A673 (cell line): ENCODE measurements around the gene HK2. TPM values are rescaled to one million over a fixed set of nuclear protein-coding genes. Genes with fewer than 3 reads are reported as not detected.
"Not testable (repeated sequence)": the region's sequence is repeated elsewhere in the genome, so short reads cannot be mapped to it uniquely, and the experiment has no call there.

ENCODE experiments used
- Bru-seq: library from RNA; stranded (reverse); fragments of 400-500 nt; gene quantifications from one replicate; lab custom pipeline; 2021; lab: Mats Ljungman, UMichigan
- BruChase-seq, 2 experiments: library from RNA; stranded (reverse); fragments of 400-500 nt; gene quantifications; one replicate each; lab custom pipeline; 2021; lab: Mats Ljungman, UMichigan
- BruUV-seq: library from RNA; stranded (reverse); fragments of 400-500 nt; replicated peaks from 2 replicates; lab custom pipeline; 2021; lab: Mats Ljungman, UMichigan
- CTCF ChIA-PET: fragments of 300-600 bp; sonication (Branson Sonifier 250); formaldehyde crosslinking; loops from one replicate; lab custom pipeline; 2022; ENCODE audit warnings: antibody characterized with exemption; lab: Charles Lee
- POLR2A ChIA-PET: fragments of 300-600 bp; sonication (Branson Sonifier 250); formaldehyde crosslinking; loops from one replicate; lab custom pipeline; 2022; ENCODE audit warnings: antibody characterized with exemption; ENCODE audit not compliant: low non-redundant PET; lab: Charles Lee
- DNase-seq: peaks from one replicate; pipeline ENCODE4 v3.0.0-alpha.2; 2015; ENCODE audit warnings: low spot score
- H3K27ac ChIP-seq: fragments of 200-600 bp; sonication (generic); 2 replicates; pipeline ENCODE4 v1.5.1; 2016; ENCODE audit warnings: mixed run types, low read depth, mild to moderate bottlenecking, mixed read lengths, antibody characterized with exemption, low read length; ENCODE audit not compliant: poor library complexity, severe bottlenecking
- H3K27me3 ChIP-seq: fragments of 200-600 bp; sonication (generic); replicated peaks from 2 replicates; pipeline ENCODE4 v1.6.1; 2017; ENCODE audit warnings: mixed run types, low read depth, mild to moderate bottlenecking, mixed read lengths, antibody characterized with exemption, low read length; ENCODE audit not compliant: insufficient read depth, poor library complexity
- H3K36me3 ChIP-seq: fragments of 200-600 bp; sonication (generic); 2 replicates; pipeline ENCODE4 v1.6.1; 2016; ENCODE audit warnings: mixed run types, mild to moderate bottlenecking, mixed read lengths, antibody characterized with exemption, low read length; ENCODE audit not compliant: insufficient read depth, poor library complexity, severe bottlenecking
- H3K4me1 ChIP-seq: fragments of 200-600 bp; sonication (generic); 2 replicates; pipeline ENCODE4 v1.6.1; 2017; ENCODE audit warnings: mixed run types, mild to moderate bottlenecking, mixed read lengths, antibody characterized with exemption, low read length; ENCODE audit not compliant: insufficient read depth, poor library complexity, severe bottlenecking
- H3K4me3 ChIP-seq: fragments of 200-600 bp; sonication (generic); 2 replicates; pipeline ENCODE4 v1.5.1; 2016; ENCODE audit warnings: low read depth, mixed run types, mild to moderate bottlenecking, mixed read lengths, low read length; ENCODE audit not compliant: poor library complexity, severe bottlenecking
- H3K9me3 ChIP-seq: fragments of 200-600 bp; sonication (generic); 2 replicates; pipeline ENCODE4 v1.6.1; 2016; ENCODE audit warnings: mixed run types, low read depth, mild to moderate bottlenecking, mixed read lengths, antibody characterized with exemption, low read length; ENCODE audit not compliant: poor library complexity, severe bottlenecking
- EZH2 ChIP-seq: fragments of 200-600 bp; sonication (generic); IDR thresholded peaks from 2 replicates; pipeline ENCODE4 v1.6.1; 2017; ENCODE audit warnings: borderline replicate concordance, low read depth, mild to moderate bottlenecking, mixed read lengths, antibody characterized with exemption, low read length; ENCODE audit not compliant: poor library complexity, severe bottlenecking
- intact Hi-C: fragments of 100-400 bp; cut with micrococcal nuclease; formaldehyde crosslinking; loops from one replicate; pipeline ENCODE4 v1.10.0; 2022; ENCODE audit not compliant: unreplicated experiment
- long read RNA-seq: library from polyadenylated mRNA; stranded (forward); transcript quantifications from one replicate; pipeline ENCODE4 v2.0.0, GENCODE V29; 2022
- total RNA-seq: library from RNA; stranded (reverse); gene quantifications from 2 replicates; pipeline ENCODE4 v1.2.3, GENCODE V29; 2021
- TF ChIP-seq, protein P1 (sequence below): fragments of 300-800, 200-600 bp; sonication (generic); conservative IDR thresholded peaks from 2 replicates; pipeline ENCODE4 v1.5.1; 2017; ENCODE audit warnings: low read depth, mild to moderate bottlenecking, antibody characterized with exemption, low read length, moderate library complexity, mixed read lengths

The HK2 gene
- 40.1 and 42.6 TPM in 2 replicates for total RNA-seq
- percentile 81 among the genes with signal in this experiment for Bru-seq, nascent RNA
- BruChase-seq, experiment 1, labeled RNA remaining after a 2-hour chase, result percentile 79 among the genes with signal in this experiment
- BruChase-seq, experiment 2, labeled RNA remaining after a 6-hour chase, result percentile 87 among the genes with signal in this experiment
- long read RNA-seq, full-length matches to known transcripts, result 15 of 44 reads
- long read RNA-seq, partial matches to known transcripts, result 28 of 44 reads
- long read RNA-seq, other reads (novel, unspliced or antisense), result 1 of 44 reads

DNA sequence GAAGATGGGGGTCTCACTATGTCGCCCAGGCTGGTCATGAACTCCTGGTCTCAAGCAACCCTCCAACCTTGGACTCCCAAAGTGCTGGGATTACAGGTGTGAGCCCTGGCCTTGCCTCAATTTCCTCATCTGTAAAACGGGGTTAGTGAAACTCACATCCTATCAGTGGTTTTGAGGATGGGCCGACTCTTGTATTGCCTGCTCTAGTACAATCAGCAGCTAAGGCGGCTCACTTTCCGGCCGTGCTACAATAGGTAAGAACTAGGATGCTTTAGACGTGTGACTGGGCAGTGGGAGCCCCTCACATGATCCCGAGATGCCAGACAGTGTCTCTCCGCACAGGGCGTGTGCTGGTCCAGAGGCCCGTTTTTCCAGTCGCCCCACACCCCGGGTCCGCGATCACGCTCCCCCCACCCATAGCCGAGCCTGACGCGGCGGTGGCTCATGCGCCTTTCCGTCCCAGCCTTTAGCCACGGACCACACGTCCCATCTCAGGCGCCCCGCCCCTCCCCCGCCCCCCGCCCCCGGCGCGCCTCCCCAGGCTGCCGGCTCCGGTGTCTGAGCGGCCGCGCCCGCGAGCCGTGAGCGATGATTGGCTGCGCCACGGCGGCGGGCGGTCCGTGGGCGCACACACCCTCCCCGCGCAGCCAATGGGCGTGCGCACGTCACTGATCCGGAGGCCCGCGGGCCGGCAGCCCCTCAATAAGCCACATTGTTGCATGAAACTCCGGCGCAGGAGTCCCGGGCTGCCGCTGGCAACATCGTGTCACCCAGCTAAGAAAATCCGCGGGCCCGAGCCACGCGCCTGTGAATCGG lies at the start of gene HK2:
Gene HK2 (plus strand): TSS at position 710 of the 816 bp plus-strand sequence. CDS start 454 bp downstream, outside the sequence.
- no TSS peak for BruUV-seq
- Histone ChIP-seq H3K4me1 (peaks cover 16% of the 10 kb centered on the region), H3K9me3 (no peaks in the 10 kb centered on the region), H3K36me3 (no peaks in the 10 kb centered on the region), H3K4me3 (peak within 1 kb of the TSS; percentile 87), H3K27me3 (no peaks in the 10 kb centered on the region), H3K27ac (peak within 1 kb of the TSS; percentile 90)
- intact Hi-C loops, result loop anchor here (2.0 kb wide), 1 partner anchor 119 kb away; no protein-coding TSS in a partner anchor
- TF ChIP-seq, protein P1, sequence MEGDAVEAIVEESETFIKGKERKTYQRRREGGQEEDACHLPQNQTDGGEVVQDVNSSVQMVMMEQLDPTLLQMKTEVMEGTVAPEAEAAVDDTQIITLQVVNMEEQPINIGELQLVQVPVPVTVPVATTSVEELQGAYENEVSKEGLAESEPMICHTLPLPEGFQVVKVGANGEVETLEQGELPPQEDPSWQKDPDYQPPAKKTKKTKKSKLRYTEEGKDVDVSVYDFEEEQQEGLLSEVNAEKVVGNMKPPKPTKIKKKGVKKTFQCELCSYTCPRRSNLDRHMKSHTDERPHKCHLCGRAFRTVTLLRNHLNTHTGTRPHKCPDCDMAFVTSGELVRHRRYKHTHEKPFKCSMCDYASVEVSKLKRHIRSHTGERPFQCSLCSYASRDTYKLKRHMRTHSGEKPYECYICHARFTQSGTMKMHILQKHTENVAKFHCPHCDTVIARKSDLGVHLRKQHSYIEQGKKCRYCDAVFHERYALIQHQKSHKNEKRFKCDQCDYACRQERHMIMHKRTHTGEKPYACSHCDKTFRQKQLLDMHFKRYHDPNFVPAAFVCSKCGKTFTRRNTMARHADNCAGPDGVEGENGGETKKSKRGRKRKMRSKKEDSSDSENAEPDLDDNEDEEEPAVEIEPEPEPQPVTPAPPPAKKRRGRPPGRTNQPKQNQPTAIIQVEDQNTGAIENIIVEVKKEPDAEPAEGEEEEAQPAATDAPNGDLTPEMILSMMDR, result no peak
- no peak for TF ChIP-seq EZH2
- ChIA-PET POLR2A (interaction anchor here (0.6 kb wide), 1 partner anchor 97 kb away, joined by 3 read pairs; no protein-coding TSS in a partner anchor), CTCF (interaction anchor here (0.7 kb wide), 1 partner anchor 143 kb away, joined by 3 read pairs; no protein-coding TSS in a partner anchor)
- peak; percentile 96 for DNase-seq

- intact Hi-C loops, result no loop called here
Observed at GRCh38 chr2:74789271-74789670, 44.7 kb upstream of the HK2 start.

GRCh38 chr2:74792282-74792681 lies 41.6 kb upstream of the HK2 start:
- H3K27me3 ChIP-seq, result no peaks in the 10 kb centered on the region
- BruUV-seq, result no TSS peak
- H3K36me3 ChIP-seq, result no peaks in the 10 kb centered on the region
- H3K9me3 ChIP-seq, result no peaks in the 10 kb centered on the region
- peak; percentile 18 for DNase-seq
- no peak for TF ChIP-seq EZH2
- TF ChIP-seq, protein P1, result no peak
- intact Hi-C loops, result no loop called here
- no peak overlapping the region for H3K27ac ChIP-seq
- H3K4me1 ChIP-seq, result no peaks in the 10 kb centered on the region
- ChIA-PET CTCF (no interaction called here), POLR2A (no interaction called here)
- no peak overlapping the region for H3K4me3 ChIP-seq

More at GRCh38 chr2:74789271-74789670, 44.7 kb upstream of the HK2 start:
- POLR2A ChIA-PET, result no interaction called here
- no peaks in the 10 kb centered on the region for H3K4me1 ChIP-seq
- no peak for TF ChIP-seq EZH2
- TF ChIP-seq, protein P1, result no peak
- no peak overlapping the region for H3K27ac ChIP-seq
- no peaks in the 10 kb centered on the region for H3K9me3 ChIP-seq
- no peak for DNase-seq
- CTCF ChIA-PET, result no interaction called here
- no peaks in the 10 kb centered on the region for H3K27me3 ChIP-seq
- H3K4me3 ChIP-seq, result no peak overlapping the region
- no TSS peak for BruUV-seq
- H3K36me3 ChIP-seq, result no peaks in the 10 kb centered on the region

- CTCF ChIA-PET, result not testable (repeated sequence)
Observed at GRCh38 chr2:74794878-74795277, 39.0 kb upstream of the HK2 start.

More at GRCh38 chr2:74794878-74795277, 39.0 kb upstream of the HK2 start:
- H3K36me3 ChIP-seq, BruUV-seq, H3K9me3 ChIP-seq, intact Hi-C loops, H3K27me3 ChIP-seq, H3K4me3 ChIP-seq, H3K27ac ChIP-seq, POLR2A ChIA-PET, DNase-seq, H3K4me1 ChIP-seq: not testable (repeated sequence)
